Measurements from ENCODE around the gene FNDC3B.

DNA sequence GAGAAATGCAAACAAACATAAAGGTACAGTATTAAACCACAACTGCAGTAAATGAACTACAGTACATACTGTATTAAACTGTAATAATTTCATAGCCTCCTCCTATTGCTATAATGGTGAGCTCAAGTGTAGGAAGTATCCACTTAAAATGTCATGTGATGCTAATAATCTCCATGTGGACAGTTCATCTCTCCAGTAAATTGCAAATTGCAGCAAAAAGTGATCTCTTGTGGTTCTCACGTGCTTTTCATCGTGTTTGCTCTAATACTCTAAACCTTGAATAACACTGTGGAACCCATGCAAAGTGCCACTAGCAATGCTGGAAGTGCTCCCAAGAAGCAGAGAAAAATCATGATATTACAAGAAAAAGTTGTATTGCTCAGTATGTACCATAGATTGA, 9.2 kb upstream of the FNDC3B start:
- TF ChIP-seq GATA3 (IDR thresholded peaks at IDR 0.05; ENCODE audit: low read depth, low read length) (no peak), GATA2 (IDR thresholded peaks at IDR 0.05; ENCODE audit: low read depth, low read length) (no peak)
